K562 (cell line): Measurements from ENCODE around the gene KANK2. TPM values are rescaled to one million over a fixed set of nuclear protein-coding genes. Genes with fewer than 3 reads are reported as not detected.

Experiments used
- ATAC-seq: fragments of 200-7000 bp; cut with Tn5 transposase; 3 replicates; pipeline ENCODE4 v1.9.1; 2020; ENCODE audit warnings: moderate library complexity
- BruUV-seq: library from RNA; stranded (reverse); fragments of 400-500 nt; replicated peaks from 2 replicates; lab custom pipeline; 2021; lab: Mats Ljungman, UMichigan
- CTCF ChIA-PET: fragments of 300-600 bp; formaldehyde crosslinking; extraction: SDS; loops from one replicate; lab custom pipeline; 2021; ENCODE audit warnings: low intra/inter-chr PET ratio; lab: Yijun Ruan, JAX
- POLR2A ChIA-PET: fragments of 300-600, 350-650 bp; sonication (Branson Sonifier 250); formaldehyde crosslinking; extraction: SDS; loops from one replicate; lab custom pipeline; 2021; ENCODE audit warnings: antibody characterized with exemption, inconsistent platforms; lab: Yijun Ruan, JAX
- DNase-seq, 4 experiments: peaks; one replicate each; pipeline versions ENCODE4 v3.0.0 to v3.0.0-alpha.2; 2011 to 2018; ENCODE audit warnings: low spot score in 3 of 4, mixed read lengths in 3 of 4; ENCODE audit errors: extremely low read depth in 1 of 4
- FAIRE-seq: peaks from 2 replicates; lab custom pipeline; 2011; peaks lifted over from hg19 to GRCh38; lab: Jason Lieb, UNC
- H2AFZ ChIP-seq: 2 replicates; pipeline ENCODE4 v1.6.0; 2011; ENCODE audit warnings: low read depth, low read length, control low read depth, inconsistent platforms
- H3K27ac ChIP-seq: fragments of 200-600 bp; 3 replicates; pipeline ENCODE4 v1.8.0; 2011; ENCODE audit warnings: low read depth, mild to moderate bottlenecking, control low read depth, inconsistent platforms, low read length, moderate library complexity, mixed read lengths; ENCODE audit errors: extremely low read depth
- H3K27me3 ChIP-seq, 2 experiments: fragments of 300-600 bp in 1 of 2; 2 replicates in 1 of 2; 3 replicates in 1 of 2; pipeline versions ENCODE4 v1.6.0 to v1.8.0; 2011; ENCODE audit warnings: inconsistent platforms in 2 of 2, low read length in 2 of 2, mild to moderate bottlenecking in 1 of 2, mixed read lengths in 1 of 2, moderate library complexity in 1 of 2; ENCODE audit not compliant: control insufficient read depth in 2 of 2, insufficient read depth in 2 of 2
- H3K36me3 ChIP-seq: fragments of 300-600 bp; 3 replicates; pipeline ENCODE4 v1.8.0; 2011; ENCODE audit warnings: mild to moderate bottlenecking, low read length, inconsistent platforms; ENCODE audit not compliant: control insufficient read depth, insufficient read depth
- H3K4me1 ChIP-seq, 2 experiments: fragments of 200-600 bp in 1 of 2; replicated peaks in 1 of 2; 2 replicates in 1 of 2; 3 replicates in 1 of 2; pipeline versions ENCODE4 v1.5.1 to v1.8.0; 2011; ENCODE audit warnings: inconsistent platforms in 2 of 2, low read length in 2 of 2, mild to moderate bottlenecking in 1 of 2, mixed read lengths in 1 of 2, moderate library complexity in 1 of 2; ENCODE audit not compliant: control insufficient read depth in 2 of 2, insufficient read depth in 2 of 2
- H3K4me2 ChIP-seq: 2 replicates; pipeline ENCODE4 v1.6.1; 2011; ENCODE audit warnings: low read length, control low read depth, inconsistent platforms, mixed read lengths; ENCODE audit not compliant: insufficient read depth
- H3K4me3 ChIP-seq: fragments of 200-600 bp; sonication (generic), shearing (Covaris generic); 2 replicates; pipeline ENCODE4 v1.5.1; 2016; ENCODE audit warnings: control low read depth, inconsistent platforms
- H3K79me2 ChIP-seq: fragments of 200-600 bp; 3 replicates; pipeline ENCODE4 v1.8.0; 2011; ENCODE audit warnings: low read length, inconsistent platforms; ENCODE audit not compliant: control insufficient read depth, insufficient read depth
- H3K9ac ChIP-seq, 2 experiments: 2 replicates each; pipeline versions ENCODE4 v1.6.0 to v1.6.1; 2011; ENCODE audit warnings: low read depth in 2 of 2, low read length in 2 of 2, control low read depth in 1 of 2, inconsistent platforms in 1 of 2, mild to moderate bottlenecking in 1 of 2, mixed read lengths in 1 of 2; ENCODE audit not compliant: insufficient read depth in 1 of 2
- H3K9me1 ChIP-seq: one replicate; pipeline ENCODE4 v1.6.0; 2011; ENCODE audit warnings: inconsistent platforms, mild to moderate bottlenecking, low read length, moderate library complexity; ENCODE audit not compliant: control insufficient read depth, insufficient read depth
- H3K9me3 ChIP-seq: replicated peaks from 2 replicates; pipeline ENCODE4 v1.5.1; 2011; ENCODE audit warnings: low read depth, low read length, inconsistent platforms; ENCODE audit not compliant: control insufficient read depth, insufficient read depth
- H4K20me1 ChIP-seq: replicated peaks from 2 replicates; pipeline ENCODE4 v1.6.1; 2011; ENCODE audit warnings: low read length, inconsistent platforms, mixed read lengths; ENCODE audit not compliant: control insufficient read depth, insufficient read depth
- ATF7 ChIP-seq: fragments of 450-650 bp; IDR thresholded peaks from 2 replicates; pipeline ENCODE4 v1.7.1; 2014; ENCODE audit warnings: mild to moderate bottlenecking, moderate library complexity
- CTCF ChIP-seq, 3 experiments: IDR thresholded peaks in 2 of 3; conservative IDR thresholded peaks in 1 of 3; 2 replicates each; pipeline ENCODE4 v1.5.1; 2011 to 2012; ENCODE audit warnings: low read length in 3 of 3, mild to moderate bottlenecking in 3 of 3, control low read depth in 2 of 3, improper control_type of control experiment in 1 of 3, inconsistent platforms in 1 of 3, low read depth in 1 of 3, mixed read lengths in 1 of 3, moderate library complexity in 1 of 3; ENCODE audit not compliant: insufficient read depth in 2 of 3
- ESRRA ChIP-seq: fragments of 450-650 bp; IDR thresholded peaks from 2 replicates; pipeline ENCODE4 v1.6.1; 2014; ENCODE audit warnings: low read depth, mild to moderate bottlenecking, moderate library complexity, borderline replicate concordance
- GTF2F1 ChIP-seq: IDR thresholded peaks from 2 replicates; pipeline ENCODE4 v1.6.1; 2011; ENCODE audit warnings: low read depth, low read length, improper control_type of control experiment
- HMBOX1 ChIP-seq: sonication (generic); IDR thresholded peaks from 2 replicates; pipeline ENCODE4 v1.6.1; 2016
- KDM4B ChIP-seq, 2 experiments: fragments of 450-650 bp in 1 of 2; sonication (generic) in 1 of 2; IDR thresholded peaks; 2 replicates each; pipeline ENCODE4 v1.6.1; 2016 to 2017; ENCODE audit warnings: borderline replicate concordance in 2 of 2, antibody characterized with exemption in 1 of 2, low read depth in 1 of 2, mild to moderate bottlenecking in 1 of 2
- NCOA2 ChIP-seq, 2 experiments: fragments of 450-650 bp; IDR thresholded peaks; 2 replicates each; pipeline ENCODE4 v1.6.1; 2018; ENCODE audit warnings: mild to moderate bottlenecking in 2 of 2, moderate library complexity in 1 of 2; ENCODE audit not compliant: partially characterized antibody in 2 of 2
- NKRF ChIP-seq: fragments of 450-650 bp; IDR thresholded peaks from 2 replicates; pipeline ENCODE4 v1.6.1; 2016; ENCODE audit warnings: borderline replicate concordance
- PTBP1 ChIP-seq: fragments of 200-400 bp; formaldehyde crosslinking; IDR thresholded peaks from 2 replicates; pipeline ENCODE4 v1.6.1; 2017; ENCODE audit warnings: low read depth, low read length
- RAD21 ChIP-seq, 2 experiments: fragments of 250-450 bp in 1 of 2; fragments of 450-650 bp in 1 of 2; sonication (Bioruptor Pico) in 1 of 2; formaldehyde crosslinking in 1 of 2; IDR thresholded peaks in 1 of 2; conservative IDR thresholded peaks in 1 of 2; 2 replicates each; pipeline versions ENCODE4 v1.4.0 to v1.8.0; 2020 to 2022; ENCODE audit warnings: mild to moderate bottlenecking in 2 of 2, moderate library complexity in 1 of 2
- ZBTB26 ChIP-seq: fragments of 450-650 bp; formaldehyde crosslinking; IDR thresholded peaks from 2 replicates; pipeline ENCODE4 v1.4.0; 2022; ENCODE audit warnings: missing genetic modification characterization
- WGBS: fragments of 100-300 bp; shearing (Covaris generic); methylation state at CpG from one replicate; pipeline ENCODE4 v1.1.6; 2016; ENCODE audit warnings: low coverage, mixed read lengths; ENCODE audit not compliant: insufficient coverage; ENCODE audit errors: missing lambda C conversion rate; 5-methylcytosine and 5-hydroxymethylcytosine counted together
- in situ Hi-C: fragments of 300-500 bp; cut with MboI; formaldehyde crosslinking; loops from 4 replicates; pipeline ENCODE4 v1.15.0; 2018; ENCODE audit warnings: inconsistent platforms, mixed read lengths
- intact Hi-C: fragments of 100-400 bp; cut with micrococcal nuclease; formaldehyde crosslinking; loops from 2 replicates; pipeline ENCODE4 v1.14.2; 2022
- polyA plus RNA-seq, 8 experiments: library from polyadenylated mRNA; depleted of rRNA in 4 of 8; stranded (reverse) in 5 of 8; unstranded in 3 of 8; fragments of >200 nt; fragmentation: Nextera tagmentation in 2 of 8; fragmentation: Illumina TruSeq in 1 of 8; extraction: Ambion mirVana in 2 of 8; extraction: Trizol in 1 of 8; gene quantifications; 2 replicates each; pipeline versions ENCODE4 v1.2.1 to v1.2.3, GENCODE V29; 2011 to 2014; ENCODE audit warnings: inconsistent platforms in 1 of 8, missing spikeins in 1 of 8
- total RNA-seq, 7 experiments: library from RNA; depleted of rRNA in 6 of 7; stranded (reverse); fragments of >200 nt in 6 of 7; fragmentation: Illumina TruSeq in 2 of 7; extraction: Trizol in 2 of 7; gene quantifications; 2 replicates each; pipeline versions ENCODE4 v1.2.1 to v1.2.3, GENCODE V29; 2011 to 2021; ENCODE audit warnings: low replicate concordance in 1 of 7

KANK2 gene
- total and polyA plus RNA-seq, 9 of the 15 experiments (the other 6 are each of a cell fraction or from before 2014, with no cell fraction given), result 4.4 to 47.8 (median 21.3) TPM

DNA sequence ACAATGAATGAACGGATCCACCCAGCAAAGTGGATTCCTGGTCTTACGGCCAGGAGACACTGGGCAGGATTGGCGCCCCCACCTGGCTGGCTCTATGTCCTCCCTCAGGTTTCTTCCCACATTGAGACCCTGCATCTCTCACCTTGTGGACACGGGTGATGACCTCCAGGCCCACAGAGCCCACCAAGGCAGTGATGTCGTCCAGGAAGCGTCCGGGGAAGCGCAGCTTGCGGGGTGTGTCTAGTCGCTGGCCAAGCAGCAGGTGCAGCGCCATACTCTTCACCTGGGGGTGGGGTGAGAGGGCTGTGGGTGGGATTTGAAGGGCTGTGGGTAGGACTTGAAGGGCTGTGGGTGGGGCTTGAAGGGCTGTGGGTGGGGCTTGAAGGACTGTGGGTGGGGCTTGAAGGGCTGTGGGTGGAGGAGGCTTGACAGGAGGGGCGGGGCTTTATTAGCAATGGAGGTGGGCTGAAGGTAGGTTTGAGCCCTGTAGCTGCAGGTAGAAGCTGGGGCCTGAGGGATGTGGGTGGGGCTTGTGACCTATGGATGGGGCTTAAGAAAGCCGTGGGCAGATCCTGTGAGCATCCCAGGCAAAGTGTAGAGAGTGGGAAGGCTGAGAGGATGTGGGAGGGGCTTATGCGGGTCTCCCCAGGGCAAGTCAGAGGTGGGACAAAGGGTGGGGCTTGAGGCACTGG, 30.0 kb upstream of the KANK2 start:
- Histone ChIP-seq H3K27me3 (no peaks in the 10 kb centered on the region), H4K20me1 (peaks cover 3% of the 10 kb centered on the region; the same call in 1 of the 2 replicates), H3K4me1 (peaks cover 4 to 18% of the 10 kb centered on the region in 2 experiments; a peak in 3 of 5 replicates), H3K9me1 (peaks cover 4% of the 10 kb centered on the region), H3K4me3 (no peak overlapping the region), H3K9ac (0 out of 4 replicates have a peak overlapping the region, but pooled peaks of 1 of the 2 experiments have one; percentile 11), H2AFZ (peak overlapping the region; percentile 83), H3K79me2 (no peaks in the 10 kb centered on the region), H3K4me2 (peak overlapping the region; percentile 68), H3K27ac (peak overlapping the region; percentile 32; the same call in 2 of the 3 replicates), H3K9me3 (no peaks in the 10 kb centered on the region), H3K36me3 (0 out of 3 replicates have a peak, but pooled peaks cover under 1% of the 10 kb centered on the region)
- DNase-seq (peak; percentile 79 to 93 (median 92)), ATAC-seq (peak; percentile 99), FAIRE-seq (peak; percentile 84)
- 19% methylated on average over 11 of the region's 14 CpGs for WGBS
- BruUV-seq, result no TSS peak
- in situ Hi-C loops (no loop called here), intact Hi-C loops (no loop called here)
- CTCF ChIA-PET, result no interaction called here
- POLR2A ChIA-PET, result interaction anchor here (0.8 kb wide), 1 partner anchor 291 kb away, joined by 4 read pairs; no protein-coding TSS in a partner anchor
- TF ChIP-seq HMBOX1, result no peak
- TF ChIP-seq RAD21 (CRISPR knock-in tag; conservative IDR thresholded peaks at IDR 0.05 in 1 of 2, IDR thresholded peaks at IDR 0.05 in 1 of 2), result no peak
- TF ChIP-seq ZBTB26 (CRISPR knock-in tag), result 0 out of 2 replicates have a peak, but pooled peaks have one; percentile 33
- no peak for TF ChIP-seq KDM4B (IDR thresholded peaks at IDR 0.05; ENCODE audit: borderline replicate concordance in 2 of 2, low read depth in 1 of 2)
- no peak for TF ChIP-seq ATF7
- TF ChIP-seq NKRF, result 0 out of 2 replicates have a peak, but pooled peaks have one; percentile 3
- peak; percentile 54 for TF ChIP-seq ESRRA
- TF ChIP-seq CTCF (IDR thresholded peaks at IDR 0.05 in 2 of 3, conservative IDR thresholded peaks at IDR 0.05 in 1 of 3; ENCODE audit: insufficient read depth in 2 of 3, low read depth in 1 of 3, low read length in 3 of 3), result peak; percentile 53 to 82 (median 66)
- no peak for TF ChIP-seq GTF2F1
- 0 out of 2 replicates have a peak, but pooled peaks have one; percentile 7 for TF ChIP-seq PTBP1
- no peak for TF ChIP-seq NCOA2 (IDR thresholded peaks at IDR 0.05; ENCODE audit: partially characterized antibody in 2 of 2)
